CD4-positive, alpha-beta T cell treated with Interleukin-4 for 4 hours (primary cell): ENCODE measurements around the gene TMEM127.

ENCODE experiments used
- DNase-seq: peaks from one replicate; pipeline ENCODE4 v3.0.0-alpha.2; 2020

Gene TMEM127

GRCh38 chr2:96203130-96204028 is 62.4 kb downstream of the TMEM127 start:
- peak; percentile 24 for DNase-seq

GRCh38 chr2:96202152-96202854 is 63.5 kb downstream of the TMEM127 start:
- no peak for DNase-seq

GRCh38 chr2:96201338-96201737 is 64.5 kb downstream of the TMEM127 start:
- DNase-seq: no peak

GRCh38 chr2:96198921-96199320 is 66.9 kb downstream of the TMEM127 start:
- DNase-seq: no peak
